ENCODE data around the gene TAF5L.

- TF ChIP-seq CTCF (conservative IDR thresholded peaks at IDR 0.05; ENCODE audit: low read length) (no peak), EZH2phosphoT487 (IDR thresholded peaks at IDR 0.05; ENCODE audit: borderline replicate concordance) (no peak)
Measured at GRCh38 chr1:229597877-229598276, 28.0 kb downstream of the TAF5L start.

All from Loucy (cell line).